Fibroblast of lung (primary cell): Measurements from ENCODE around the gene LFNG.

Source experiments
- EZH2 ChIP-seq: IDR thresholded peaks from 2 replicates; pipeline ENCODE4 v1.5.1; 2012; ENCODE audit warnings: low read length, control low read depth, mild to moderate bottlenecking; ENCODE audit errors: missing control alignments
- TF ChIP-seq, protein P1 (sequence below), 2 donors: IDR thresholded peaks in 1 of 2; conservative IDR thresholded peaks in 1 of 2; 1 replicate in 1 of 2; 2 replicates in 1 of 2; pipeline ENCODE4 v1.5.1; 2011 to 2012; ENCODE audit warnings: low read length in 2 of 2, control low read depth in 1 of 2, inconsistent platforms in 1 of 2, low read depth in 1 of 2, mild to moderate bottlenecking in 1 of 2

DNA sequence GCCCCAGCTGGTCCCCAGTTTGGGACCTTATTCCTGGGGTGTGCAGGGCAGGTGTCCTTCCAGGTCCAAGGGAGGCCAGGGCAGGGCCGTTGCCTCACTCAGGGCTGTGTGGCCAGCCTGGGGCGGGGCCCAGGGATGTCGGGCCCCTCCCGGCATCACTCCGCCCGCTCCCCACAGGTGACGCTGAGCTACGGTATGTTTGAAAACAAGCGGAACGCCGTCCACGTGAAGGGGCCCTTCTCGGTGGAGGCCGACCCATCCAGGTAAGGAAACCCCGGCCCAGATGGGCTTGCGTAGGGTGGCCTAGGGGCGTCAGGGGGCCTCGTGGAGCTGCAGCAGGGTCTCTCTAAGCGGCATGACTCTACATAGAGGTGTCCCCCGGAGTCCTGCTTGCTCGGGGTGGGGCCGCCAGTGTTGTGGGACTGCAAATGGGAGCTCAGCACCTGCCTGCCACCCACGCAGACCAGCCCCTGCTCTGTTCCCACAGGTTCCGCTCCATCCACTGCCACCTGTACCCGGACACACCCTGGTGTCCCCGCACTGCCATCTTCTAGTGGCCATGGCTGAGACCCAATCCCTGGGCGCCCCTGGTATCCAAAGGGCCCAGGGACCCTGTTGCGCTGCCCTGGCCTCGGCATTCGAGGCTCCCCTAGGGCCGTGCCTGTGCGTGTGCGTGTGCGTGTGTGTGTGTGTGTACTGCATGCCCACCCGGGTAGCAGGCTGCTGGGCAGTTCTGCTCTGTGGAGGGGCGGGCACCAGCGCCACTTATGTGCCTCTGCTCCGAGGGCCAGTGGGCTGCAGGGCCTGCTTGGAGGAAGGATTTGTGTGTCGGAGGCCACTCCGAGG lies 7.3 kb downstream of the LFNG start:
- TF ChIP-seq, protein P1, sequence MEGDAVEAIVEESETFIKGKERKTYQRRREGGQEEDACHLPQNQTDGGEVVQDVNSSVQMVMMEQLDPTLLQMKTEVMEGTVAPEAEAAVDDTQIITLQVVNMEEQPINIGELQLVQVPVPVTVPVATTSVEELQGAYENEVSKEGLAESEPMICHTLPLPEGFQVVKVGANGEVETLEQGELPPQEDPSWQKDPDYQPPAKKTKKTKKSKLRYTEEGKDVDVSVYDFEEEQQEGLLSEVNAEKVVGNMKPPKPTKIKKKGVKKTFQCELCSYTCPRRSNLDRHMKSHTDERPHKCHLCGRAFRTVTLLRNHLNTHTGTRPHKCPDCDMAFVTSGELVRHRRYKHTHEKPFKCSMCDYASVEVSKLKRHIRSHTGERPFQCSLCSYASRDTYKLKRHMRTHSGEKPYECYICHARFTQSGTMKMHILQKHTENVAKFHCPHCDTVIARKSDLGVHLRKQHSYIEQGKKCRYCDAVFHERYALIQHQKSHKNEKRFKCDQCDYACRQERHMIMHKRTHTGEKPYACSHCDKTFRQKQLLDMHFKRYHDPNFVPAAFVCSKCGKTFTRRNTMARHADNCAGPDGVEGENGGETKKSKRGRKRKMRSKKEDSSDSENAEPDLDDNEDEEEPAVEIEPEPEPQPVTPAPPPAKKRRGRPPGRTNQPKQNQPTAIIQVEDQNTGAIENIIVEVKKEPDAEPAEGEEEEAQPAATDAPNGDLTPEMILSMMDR (conservative IDR thresholded peaks at IDR 0.05 in 1 of 2, IDR thresholded peaks at IDR 0.05 in 1 of 2; ENCODE audit: low read depth in 1 of 2, low read length in 2 of 2): no peak
- TF ChIP-seq EZH2: no peak
